Measurements from ENCODE around the gene LYST. TPM values are rescaled to one million over a fixed set of nuclear protein-coding genes. Genes with fewer than 3 reads are reported as not detected.

LYST gene
- total and polyA plus RNA-seq, 2 of the 8 experiments (the other 6 are each of a cell fraction or from before 2014, with no cell fraction given), result 0.29 to 0.58 TPM

GRCh38 chr1:235614442-235614954, 252.2 kb downstream of the LYST start:
- no peak overlapping the region for H3K18ac ChIP-seq (ENCODE audit: extremely low read depth, low read length)
- H2AK5ac ChIP-seq (ENCODE audit: low read depth, low read length), result no peak overlapping the region
- H4K91ac ChIP-seq (replicated peaks; ENCODE audit: insufficient read length, low read length), result no peak overlapping the region
- H3K27ac ChIP-seq (ENCODE audit: low read depth, low read length), result no peak overlapping the region
- no peak overlapping the region for H2AFZ ChIP-seq (ENCODE audit: low read length)
- FAIRE-seq, result no peak
- no peak overlapping the region for H3K4me3 ChIP-seq (ENCODE audit: extremely low read depth in 1 of 4, insufficient read depth in 2 of 4, low read depth in 3 of 4, low read length in 4 of 4)
- H3K9ac ChIP-seq (replicated peaks in 1 of 4; ENCODE audit: extremely low read depth in 1 of 4, low read depth in 3 of 4, low read length in 3 of 4), result no peak overlapping the region
- ChIA-PET CTCF (ENCODE audit: partially characterized antibody) (interaction anchor here (0.8 to 9.9 kb wide), 10 partner anchors 11 to 118 kb away, joined by 3 to 132 read pairs (median 4); partner anchors contain the start of gene B3GALNT2), POLR2A (ENCODE audit: partially characterized antibody) (no interaction called here)
- H3K56ac ChIP-seq (replicated peaks; ENCODE audit: insufficient read length, low read depth, low read length), result no peak overlapping the region
- peaks cover 2% of the 10 kb centered on the region; the same call in 1 of the 2 replicates for H3K79me1 ChIP-seq (ENCODE audit: low read depth, low read length)
- 88% methylated on average over 7 of the region's 7 CpGs; no CpG with 5 or more reads in 1 of the 2 experiments for WGBS, 2 experiments (ENCODE audit: extremely low coverage in 1 of 2, insufficient coverage in 1 of 2, insufficient read length in 1 of 2, insufficient replicate concordance in 2 of 2, low coverage in 1 of 2, low lambda C conversion rate in 2 of 2, missing lambda C conversion rate in 1 of 2)
- H3K23me2 ChIP-seq (ENCODE audit: low read depth, low read length), result no peaks in the 10 kb centered on the region
- no peak overlapping the region for H2BK120ac ChIP-seq (replicated peaks; ENCODE audit: low read depth, low read length)
- H2BK15ac ChIP-seq (ENCODE audit: low read length), result no peak overlapping the region
- H3K9me3 ChIP-seq (ENCODE audit: insufficient read depth in 2 of 2, low read depth in 1 of 2, low read length in 1 of 2), result no peaks in the 10 kb centered on the region
- H4K5ac ChIP-seq (ENCODE audit: insufficient read length, low read depth, low read length), result no peak overlapping the region
- no peak overlapping the region for H3K4me2 ChIP-seq (ENCODE audit: insufficient read depth in 1 of 2, low read depth in 2 of 2, low read length in 2 of 2)
- no peak overlapping the region for H2BK20ac ChIP-seq (ENCODE audit: low read length)
- no peak overlapping the region for H3K4ac ChIP-seq (replicated peaks; ENCODE audit: insufficient read length, low read depth, low read length)
- no peak overlapping the region for H3K23ac ChIP-seq (ENCODE audit: insufficient read length)
- no peaks in the 10 kb centered on the region for H3K4me1 ChIP-seq (replicated peaks in 1 of 4; ENCODE audit: control insufficient read depth in 3 of 4, insufficient read depth in 4 of 4, low read length in 3 of 4)
- no peak overlapping the region for H2BK5ac ChIP-seq (ENCODE audit: low read depth, low read length)
- DNase-seq (ENCODE audit: low read depth in 1 of 2, low spot score in 2 of 2), result no peak
- H3K36me3 ChIP-seq (ENCODE audit: control insufficient read depth in 2 of 4, insufficient read depth in 4 of 4, low read length in 3 of 4), result peaks cover 0 to 3% (median 1%) of the 10 kb centered on the region in 4 experiments; a peak in 3 of 8 replicates
- H3K27me3 ChIP-seq (replicated peaks in 1 of 4; ENCODE audit: control insufficient read depth in 3 of 4, extremely low read depth in 1 of 4, insufficient read depth in 3 of 4, low read length in 3 of 4), result no peaks in the 10 kb centered on the region
- H4K20me1 ChIP-seq (replicated peaks in 1 of 2; ENCODE audit: control insufficient read depth in 1 of 2, insufficient read depth in 2 of 2, low read length in 2 of 2), result no peaks in the 10 kb centered on the region
- H3K79me2 ChIP-seq (ENCODE audit: control insufficient read depth in 1 of 2, insufficient read depth in 2 of 2, low read length in 2 of 2), result peaks cover 0 to 8% of the 10 kb centered on the region in 2 experiments; a peak in 1 of 4 replicates
- H3K14ac ChIP-seq (ENCODE audit: insufficient read length), result no peak overlapping the region
- no peak overlapping the region; the same call in 1 of the 2 replicates for H2BK12ac ChIP-seq (ENCODE audit: low read depth, low read length)
- H4K8ac ChIP-seq (ENCODE audit: extremely low read depth, insufficient read depth, low read length), result no peak overlapping the region; the same call in 1 of the 2 replicates
- TF ChIP-seq SRF (IDR thresholded peaks at IDR 0.05; ENCODE audit: low read depth, low read length) (no peak), KDM1A (IDR thresholded peaks at IDR 0.05; ENCODE audit: borderline replicate concordance, low read length) (no peak)

All from H1 (cell line).